ENCODE data around the gene PGPEP1. TPM values are rescaled to one million over a fixed set of nuclear protein-coding genes. Genes with fewer than 3 reads are reported as not detected.

The PGPEP1 gene
- polyA plus RNA-seq, 1 donor from 2014 or later, result 5.9 TPM

GRCh38 chr19:18389726-18390064 lies 49.3 kb downstream of the PGPEP1 start:
- Histone ChIP-seq H3K9me3 (ENCODE audit: low read length) (no peaks in the 10 kb centered on the region), H3K4me3 (ENCODE audit: low read length) (no peak overlapping the region), H3K9me2 (ENCODE audit: insufficient read depth, low read length) (no peaks in the 10 kb centered on the region), H3F3A (ENCODE audit: insufficient read depth, low read length, poor library complexity, severe bottlenecking) (no peaks in the 10 kb centered on the region), H3K4me2 (ENCODE audit: low read length) (no peak overlapping the region), H3K9ac (ENCODE audit: low read length) (no peak overlapping the region), H3K27ac (ENCODE audit: low read length) (no peak overlapping the region), H2AFZ (ENCODE audit: low read depth, low read length) (no peak overlapping the region), H3K27me3 (ENCODE audit: insufficient read depth, low read depth, low read length) (peaks cover 9% of the 10 kb centered on the region), H3K36me3 (ENCODE audit: insufficient read depth, low read length) (no peaks in the 10 kb centered on the region), H3K79me2 (replicated peaks; ENCODE audit: insufficient read depth, low read length) (no peaks in the 10 kb centered on the region), H4K20me1 (ENCODE audit: insufficient read depth) (no peaks in the 10 kb centered on the region)
- no peak for TF ChIP-seq EZH2 (IDR thresholded peaks at IDR 0.05; ENCODE audit: borderline replicate concordance, insufficient read depth, low read length, poor library complexity, severe bottlenecking)
- TF ChIP-seq REST (IDR thresholded peaks at IDR 0.05; ENCODE audit: borderline replicate concordance), result no peak
- TF ChIP-seq CTCF (IDR thresholded peaks at IDR 0.05; ENCODE audit: poor library complexity, severe bottlenecking), result no peak
- no peak for TF ChIP-seq RAD21 (conservative IDR thresholded peaks at IDR 0.05)
- no peak for TF ChIP-seq SMC3 (conservative IDR thresholded peaks at IDR 0.05; ENCODE audit: poor library complexity)
- no peak for TF ChIP-seq POLR2AphosphoS5 (IDR thresholded peaks at IDR 0.05)
- TF ChIP-seq MXI1 (conservative IDR thresholded peaks at IDR 0.05; ENCODE audit: poor library complexity, severe bottlenecking), result no peak
- TF ChIP-seq EP300 (conservative IDR thresholded peaks at IDR 0.05; ENCODE audit: poor library complexity, severe bottlenecking), result no peak
- no peak for TF ChIP-seq TAF1 (IDR thresholded peaks at IDR 0.05; ENCODE audit: low read depth)

- Histone ChIP-seq H3K9me3 (ENCODE audit: low read length) (no peaks in the 10 kb centered on the region), H3K36me3 (ENCODE audit: insufficient read depth, low read length) (no peaks in the 10 kb centered on the region), H3K79me2 (replicated peaks; ENCODE audit: insufficient read depth, low read length) (no peaks in the 10 kb centered on the region), H3K9ac (ENCODE audit: low read length) (no peak overlapping the region), H4K20me1 (ENCODE audit: insufficient read depth) (no peaks in the 10 kb centered on the region), H2AFZ (ENCODE audit: low read depth, low read length) (no peak overlapping the region), H3K27ac (ENCODE audit: low read length) (no peak overlapping the region), H3K9me2 (ENCODE audit: insufficient read depth, low read length) (no peaks in the 10 kb centered on the region), H3F3A (ENCODE audit: insufficient read depth, low read length, poor library complexity, severe bottlenecking) (no peaks in the 10 kb centered on the region), H3K27me3 (ENCODE audit: insufficient read depth, low read depth, low read length) (peaks cover 9% of the 10 kb centered on the region), H3K4me3 (ENCODE audit: low read length) (no peak overlapping the region), H3K4me2 (ENCODE audit: low read length) (no peak overlapping the region)
- TF ChIP-seq RAD21 (conservative IDR thresholded peaks at IDR 0.05) (no peak), TAF1 (IDR thresholded peaks at IDR 0.05; ENCODE audit: low read depth) (no peak), SMC3 (conservative IDR thresholded peaks at IDR 0.05; ENCODE audit: poor library complexity) (no peak), EP300 (conservative IDR thresholded peaks at IDR 0.05; ENCODE audit: poor library complexity, severe bottlenecking) (no peak), POLR2AphosphoS5 (IDR thresholded peaks at IDR 0.05) (no peak), REST (IDR thresholded peaks at IDR 0.05; ENCODE audit: borderline replicate concordance) (no peak), MXI1 (conservative IDR thresholded peaks at IDR 0.05; ENCODE audit: poor library complexity, severe bottlenecking) (no peak), EZH2 (IDR thresholded peaks at IDR 0.05; ENCODE audit: borderline replicate concordance, insufficient read depth, low read length, poor library complexity, severe bottlenecking) (no peak), CTCF (IDR thresholded peaks at IDR 0.05; ENCODE audit: poor library complexity, severe bottlenecking) (no peak)
Measured at GRCh38 chr19:18390065-18390907, 49.9 kb downstream of the PGPEP1 start.

Data from neural cell (in vitro differentiated cells).